Esophagus squamous epithelium (tissue), 4 donors: ENCODE results near the gene CTSV.
"Not testable (repeated sequence)": the region's sequence is repeated elsewhere in the genome, so short reads cannot be mapped to it uniquely, and the experiment has no call there.

Experiments used
- POLR2A ChIP-seq, 4 donors: fragments of 450-650 bp; IDR thresholded peaks; one replicate each; pipeline ENCODE4 v1.6.1; 2017; ENCODE audit warnings: antibody characterized with exemption in 4 of 4, mild to moderate bottlenecking in 4 of 4, moderate library complexity in 3 of 4
- TF ChIP-seq, protein P1 (sequence below), 6 experiments: fragments of 450-650 bp in 4 of 6; fragments of 200-600 bp in 2 of 6; sonication (generic) in 2 of 6; IDR thresholded peaks; one replicate each; pipeline ENCODE4 v1.5.1; 2016 to 2019; ENCODE audit warnings: antibody characterized with exemption in 6 of 6, mild to moderate bottlenecking in 4 of 6, moderate library complexity in 4 of 6

DNA sequence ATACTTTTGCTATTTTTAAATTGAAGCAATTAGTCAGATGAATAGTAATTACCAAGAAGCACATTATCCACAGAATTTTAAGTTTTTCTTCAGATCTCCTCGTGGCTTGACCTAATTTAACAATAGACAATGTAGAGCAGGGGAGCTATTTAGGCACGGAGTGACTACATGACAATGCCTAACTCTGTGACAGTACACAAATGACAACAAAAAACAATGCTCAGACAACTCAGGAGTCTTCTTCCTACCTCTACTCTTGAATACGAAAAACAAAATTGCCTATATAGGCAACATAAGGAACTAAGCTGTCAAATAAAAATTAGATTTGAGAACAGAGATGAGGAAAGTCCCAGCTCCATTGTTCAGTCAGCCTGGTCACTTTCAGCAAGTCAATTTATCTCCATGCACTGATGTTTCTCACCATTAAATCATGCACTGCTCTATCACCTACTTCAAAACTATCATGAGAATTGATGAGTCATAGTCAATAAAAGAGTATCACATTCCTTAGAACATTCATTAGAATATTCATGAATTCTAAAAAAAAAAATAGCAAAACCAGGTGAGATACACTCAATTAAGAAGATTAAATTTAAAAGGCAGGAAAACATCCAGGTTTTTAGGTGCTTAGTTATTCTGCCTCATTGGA is 38.7 kb downstream of the CTSV start:
- TF ChIP-seq, protein P1, sequence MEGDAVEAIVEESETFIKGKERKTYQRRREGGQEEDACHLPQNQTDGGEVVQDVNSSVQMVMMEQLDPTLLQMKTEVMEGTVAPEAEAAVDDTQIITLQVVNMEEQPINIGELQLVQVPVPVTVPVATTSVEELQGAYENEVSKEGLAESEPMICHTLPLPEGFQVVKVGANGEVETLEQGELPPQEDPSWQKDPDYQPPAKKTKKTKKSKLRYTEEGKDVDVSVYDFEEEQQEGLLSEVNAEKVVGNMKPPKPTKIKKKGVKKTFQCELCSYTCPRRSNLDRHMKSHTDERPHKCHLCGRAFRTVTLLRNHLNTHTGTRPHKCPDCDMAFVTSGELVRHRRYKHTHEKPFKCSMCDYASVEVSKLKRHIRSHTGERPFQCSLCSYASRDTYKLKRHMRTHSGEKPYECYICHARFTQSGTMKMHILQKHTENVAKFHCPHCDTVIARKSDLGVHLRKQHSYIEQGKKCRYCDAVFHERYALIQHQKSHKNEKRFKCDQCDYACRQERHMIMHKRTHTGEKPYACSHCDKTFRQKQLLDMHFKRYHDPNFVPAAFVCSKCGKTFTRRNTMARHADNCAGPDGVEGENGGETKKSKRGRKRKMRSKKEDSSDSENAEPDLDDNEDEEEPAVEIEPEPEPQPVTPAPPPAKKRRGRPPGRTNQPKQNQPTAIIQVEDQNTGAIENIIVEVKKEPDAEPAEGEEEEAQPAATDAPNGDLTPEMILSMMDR (IDR thresholded peaks at IDR 0.05), result not testable (repeated sequence)
- not testable (repeated sequence) for TF ChIP-seq POLR2A (IDR thresholded peaks at IDR 0.05)
